Measurements from ENCODE around the gene LRP5. TPM values are rescaled to one million over a fixed set of nuclear protein-coding genes. Genes with fewer than 3 reads are reported as not detected.

LRP5 gene
- total and polyA plus RNA-seq, 4 experiments from 2014 or later = 0.61 to 1.9 (median 1.4) TPM; not detected in 1

GRCh38 chr11:68325907-68326220 is 13.5 kb downstream of the LRP5 start:
- H3K27me3 ChIP-seq (ENCODE audit: insufficient read depth, low read length) = no peaks in the 10 kb centered on the region
- ChIA-PET CTCF (ENCODE audit: partially characterized antibody) (no interaction called here), POLR2A (ENCODE audit: partially characterized antibody) (no interaction called here)
- Mint-ChIP-seq H3K4me1 (peaks cover 8 to 38% (median 25%) of the 10 kb centered on the region in 4 donors), H3K36me3 (no peaks in the 10 kb centered on the region), H3K4me3 (no peak overlapping the region), H3K27me3 (peaks cover 0 to 2% of the 10 kb centered on the region in 2 donors), H3K9me3 (no peaks in the 10 kb centered on the region), H3K27ac (no peak overlapping the region)
- H3K4me1 ChIP-seq (ENCODE audit: insufficient read depth, low read length) = peaks cover 30% of the 10 kb centered on the region
- no peak overlapping the region for H3K27ac ChIP-seq (ENCODE audit: low read depth, low read length)
- H3K4me3 ChIP-seq (ENCODE audit: low read length in 2 of 2) = no peak overlapping the region
- H3K9me3 ChIP-seq (ENCODE audit: control insufficient read depth in 1 of 2, low read length in 2 of 2) = no peaks in the 10 kb centered on the region
- no peak for DNase-seq
- H3K36me3 ChIP-seq (ENCODE audit: insufficient read depth, low read length) = no peaks in the 10 kb centered on the region
- intact Hi-C loops (cut with micrococcal nuclease) = no loop called here

- H3K4me3 ChIP-seq (ENCODE audit: low read length in 2 of 2) = no peak overlapping the region
- H3K27ac ChIP-seq (ENCODE audit: low read depth, low read length) = no peak overlapping the region
- Mint-ChIP-seq H3K36me3 (no peaks in the 10 kb centered on the region), H3K27me3 (peaks cover 0 to 2% of the 10 kb centered on the region in 2 donors), H3K4me3 (no peak overlapping the region), H3K4me1 (peaks cover 14 to 45% (median 32%) of the 10 kb centered on the region in 4 donors), H3K27ac (no peak overlapping the region), H3K9me3 (no peaks in the 10 kb centered on the region)
- no peaks in the 10 kb centered on the region for H3K27me3 ChIP-seq (ENCODE audit: insufficient read depth, low read length)
- ChIA-PET POLR2A (ENCODE audit: partially characterized antibody) (no interaction called here), CTCF (ENCODE audit: partially characterized antibody) (no interaction called here)
- peaks cover 37% of the 10 kb centered on the region for H3K4me1 ChIP-seq (ENCODE audit: insufficient read depth, low read length)
- H3K36me3 ChIP-seq (ENCODE audit: insufficient read depth, low read length) = no peaks in the 10 kb centered on the region
- no peak for DNase-seq
- H3K9me3 ChIP-seq (ENCODE audit: control insufficient read depth in 1 of 2, low read length in 2 of 2) = no peaks in the 10 kb centered on the region
- intact Hi-C loops (cut with micrococcal nuclease) = no loop called here
Measured at GRCh38 chr11:68326334-68327215, 14.2 kb downstream of the LRP5 start.

GRCh38 chr11:68327586-68328370 is 15.4 kb downstream of the LRP5 start:
- H3K9me3 ChIP-seq (ENCODE audit: control insufficient read depth in 1 of 2, low read length in 2 of 2) = no peaks in the 10 kb centered on the region
- H3K27ac ChIP-seq (ENCODE audit: low read depth, low read length) = no peak overlapping the region
- ChIA-PET CTCF (ENCODE audit: partially characterized antibody) (no interaction called here), POLR2A (ENCODE audit: partially characterized antibody) (no interaction called here)
- H3K4me1 ChIP-seq (ENCODE audit: insufficient read depth, low read length) = peaks cover 42% of the 10 kb centered on the region
- no peak for DNase-seq
- Mint-ChIP-seq H3K4me3 (peak overlapping the region in 4 of 8 donors; percentile 7 to 29 (median 18)), H3K27ac (no peak overlapping the region), H3K4me1 (peaks cover 19 to 55% (median 42%) of the 10 kb centered on the region in 4 donors), H3K36me3 (no peaks in the 10 kb centered on the region), H3K9me3 (no peaks in the 10 kb centered on the region), H3K27me3 (no peaks in the 10 kb centered on the region)
- no peaks in the 10 kb centered on the region for H3K27me3 ChIP-seq (ENCODE audit: insufficient read depth, low read length)
- intact Hi-C loops (cut with micrococcal nuclease) = no loop called here
- H3K36me3 ChIP-seq (ENCODE audit: insufficient read depth, low read length) = no peaks in the 10 kb centered on the region
- H3K4me3 ChIP-seq (ENCODE audit: low read length in 2 of 2) = no peak overlapping the region

GRCh38 chr11:68328374-68329091 is 16.1 kb downstream of the LRP5 start:
- H3K9me3 ChIP-seq (ENCODE audit: control insufficient read depth in 1 of 2, low read length in 2 of 2) = no peaks in the 10 kb centered on the region
- Mint-ChIP-seq H3K27ac (peak overlapping the region in 1 of 7 donors; percentile 43), H3K27me3 (no peaks in the 10 kb centered on the region), H3K36me3 (no peaks in the 10 kb centered on the region), H3K9me3 (no peaks in the 10 kb centered on the region), H3K4me1 (peaks cover 20 to 60% (median 46%) of the 10 kb centered on the region in 4 donors), H3K4me3 (peak overlapping the region in 3 of 8 donors; percentile 8 to 27 (median 9))
- DNase-seq = no peak
- H3K27me3 ChIP-seq (ENCODE audit: insufficient read depth, low read length) = no peaks in the 10 kb centered on the region
- no peak overlapping the region for H3K4me3 ChIP-seq (ENCODE audit: low read length in 2 of 2)
- CTCF ChIA-PET (ENCODE audit: partially characterized antibody) = no interaction called here
- H3K27ac ChIP-seq (ENCODE audit: low read depth, low read length) = no peak overlapping the region
- intact Hi-C loops (cut with micrococcal nuclease) = no loop called here
- peaks cover 42% of the 10 kb centered on the region for H3K4me1 ChIP-seq (ENCODE audit: insufficient read depth, low read length)
- no peaks in the 10 kb centered on the region for H3K36me3 ChIP-seq (ENCODE audit: insufficient read depth, low read length)
- POLR2A ChIA-PET (ENCODE audit: partially characterized antibody) = no interaction called here

- Histone ChIP-seq H3K36me3 (ENCODE audit: insufficient read depth, low read length) (no peaks in the 10 kb centered on the region), H3K4me3 (ENCODE audit: low read length in 2 of 2) (no peak overlapping the region), H3K27me3 (ENCODE audit: insufficient read depth, low read length) (no peaks in the 10 kb centered on the region), H3K27ac (ENCODE audit: low read depth, low read length) (no peak overlapping the region), H3K4me1 (ENCODE audit: insufficient read depth, low read length) (peaks cover 42% of the 10 kb centered on the region), H3K9me3 (ENCODE audit: control insufficient read depth in 1 of 2, low read length in 2 of 2) (no peaks in the 10 kb centered on the region)
- ChIA-PET CTCF (ENCODE audit: partially characterized antibody) (no interaction called here), POLR2A (ENCODE audit: partially characterized antibody) (no interaction called here)
- Mint-ChIP-seq H3K4me3 (peak overlapping the region in 1 of 8 donors; percentile 25), H3K27ac (no peak overlapping the region), H3K4me1 (peaks cover 20 to 62% (median 46%) of the 10 kb centered on the region in 4 donors), H3K9me3 (no peaks in the 10 kb centered on the region), H3K36me3 (no peaks in the 10 kb centered on the region), H3K27me3 (no peaks in the 10 kb centered on the region)
- intact Hi-C loops (cut with micrococcal nuclease) = no loop called here
- no peak for DNase-seq
Measured at GRCh38 chr11:68329536-68329935, 17.1 kb downstream of the LRP5 start.

GRCh38 chr11:68329978-68330699 is 17.7 kb downstream of the LRP5 start:
- POLR2A ChIA-PET (ENCODE audit: partially characterized antibody) = no interaction called here

More at GRCh38 chr11:68329978-68330699, 17.7 kb downstream of the LRP5 start:
- intact Hi-C loops (cut with micrococcal nuclease) = no loop called here
- H3K27ac ChIP-seq (ENCODE audit: low read depth, low read length) = no peak overlapping the region
- H3K4me3 Mint-ChIP-seq = peak overlapping the region in 1 of 8 donors; percentile 25
- H3K9me3 Mint-ChIP-seq = no peaks in the 10 kb centered on the region
- no peaks in the 10 kb centered on the region for H3K9me3 ChIP-seq (ENCODE audit: control insufficient read depth in 1 of 2, low read length in 2 of 2)
- H3K36me3 ChIP-seq (ENCODE audit: insufficient read depth, low read length) = no peaks in the 10 kb centered on the region
- peaks cover 20 to 62% (median 46%) of the 10 kb centered on the region in 4 donors for H3K4me1 Mint-ChIP-seq
- no peaks in the 10 kb centered on the region for H3K27me3 ChIP-seq (ENCODE audit: insufficient read depth, low read length)
- peak overlapping the region in 1 of 7 donors; percentile 68 for H3K27ac Mint-ChIP-seq
- no peaks in the 10 kb centered on the region for H3K27me3 Mint-ChIP-seq
- H3K4me3 ChIP-seq (ENCODE audit: low read length in 2 of 2) = no peak overlapping the region
- H3K4me1 ChIP-seq (ENCODE audit: insufficient read depth, low read length) = peaks cover 42% of the 10 kb centered on the region
- DNase-seq = no peak
- no peaks in the 10 kb centered on the region for H3K36me3 Mint-ChIP-seq
- CTCF ChIA-PET (ENCODE audit: partially characterized antibody) = no interaction called here

All from CD4-positive, alpha-beta memory T cell (primary cell).